Small intestine (tissue), 7 donors: ENCODE data around the gene PRKG2. TPM values are rescaled to one million over a fixed set of nuclear protein-coding genes. Genes with fewer than 3 reads are reported as not detected.

Source experiments
- DNase-seq, 2 donors: peaks; one replicate each; pipeline versions ENCODE4 v3.0.0 to v3.0.0-alpha.2; 2013
- FAIRE-seq: peaks from 2 replicates; lab custom pipeline; 2012; peaks lifted over from hg19 to GRCh38; lab: Jason Lieb, UNC
- H3K27ac ChIP-seq, 3 donors: one replicate each; pipeline ENCODE4 v1.5.1; 2013; ENCODE audit warnings: low read length in 2 of 3, mild to moderate bottlenecking in 2 of 3, control low read depth in 1 of 3, inconsistent platforms in 1 of 3, low read depth in 1 of 3, moderate library complexity in 1 of 3
- H3K27me3 ChIP-seq, 3 donors: one replicate each; pipeline ENCODE4 v1.6.1; 2013; ENCODE audit warnings: low read length in 3 of 3, inconsistent platforms in 1 of 3; ENCODE audit not compliant: control insufficient read depth in 3 of 3, insufficient read depth in 3 of 3
- H3K36me3 ChIP-seq, 3 donors: one replicate each; pipeline ENCODE4 v1.6.1; 2013; ENCODE audit warnings: low read length in 3 of 3, inconsistent platforms in 1 of 3, low read depth in 1 of 3, mild to moderate bottlenecking in 1 of 3, moderate library complexity in 1 of 3; ENCODE audit not compliant: control insufficient read depth in 3 of 3, insufficient read depth in 2 of 3
- H3K4me1 ChIP-seq, 3 donors: one replicate each; pipeline ENCODE4 v1.6.1; 2013; ENCODE audit warnings: low read length in 2 of 3, inconsistent platforms in 1 of 3, low read depth in 1 of 3, mild to moderate bottlenecking in 1 of 3, moderate library complexity in 1 of 3; ENCODE audit not compliant: control insufficient read depth in 3 of 3, insufficient read depth in 2 of 3
- H3K4me3 ChIP-seq, 3 donors: one replicate each; pipeline ENCODE4 v1.5.1; 2013; ENCODE audit warnings: low read length in 3 of 3, control low read depth in 1 of 3, inconsistent platforms in 1 of 3, low read depth in 1 of 3, mild to moderate bottlenecking in 1 of 3, moderate library complexity in 1 of 3
- H3K9me3 ChIP-seq, 2 donors: one replicate each; pipeline ENCODE4 v1.6.1; 2013; ENCODE audit warnings: low read depth in 1 of 2, low read length in 1 of 2; ENCODE audit not compliant: control insufficient read depth in 2 of 2, insufficient read depth in 1 of 2
- WGBS, 3 donors: extraction: QIAGEN DNeasy Blood & Tissue Kit; methylation state at CpG; one replicate each; pipeline ENCODE4 v1.1.7; 2013; 5-methylcytosine and 5-hydroxymethylcytosine counted together
- polyA plus RNA-seq, 4 donors: library from polyadenylated mRNA; stranded (reverse) in 3 of 4; unstranded in 1 of 4; fragments of 200-250 nt in 3 of 4; fragments of 120-200 nt in 1 of 4; gene quantifications; one replicate each; pipeline versions ENCODE4 v1.2.1 to v1.2.3, GENCODE V29; 2013
- donor health status: healthy with polysubstance abuse.
- donor health status: control.
- donor health status: control.
- donor health status: Bipolar disorder and iron deficiency.
- donor health status: healthy.

PRKG2 gene
- polyA plus RNA-seq, 4 donors = 2.1 to 82.5 (median 20.1) TPM

- Histone ChIP-seq H3K27ac (no peak overlapping the region), H3K4me1 (no peaks in the 10 kb centered on the region), H3K4me3 (no peak overlapping the region), H3K9me3 (no peaks in the 10 kb centered on the region), H3K27me3 (no peaks in the 10 kb centered on the region), H3K36me3 (no peaks in the 10 kb centered on the region)
- DNase-seq = peak in 1 of 2 donors; percentile 40
- no peak for FAIRE-seq
- 38 to 62% (median 54%) methylated on average over 5 of the region's 5 CpGs for WGBS, 3 donors
These were observed 149.6 kb downstream of the PRKG2 start for GRCh38 chr4:81065446-81065845.

- 29 to 36% (median 35%) methylated on average over 1 of the region's 1 CpG for WGBS, 3 donors
- DNase-seq (no peak), FAIRE-seq (no peak)
- H3K36me3 ChIP-seq = no peaks in the 10 kb centered on the region
- H3K9me3 ChIP-seq = no peaks in the 10 kb centered on the region
- H3K4me3 ChIP-seq = no peak overlapping the region
- no peaks in the 10 kb centered on the region for H3K27me3 ChIP-seq
- no peak overlapping the region for H3K27ac ChIP-seq
- no peaks in the 10 kb centered on the region for H3K4me1 ChIP-seq
These were observed 153.0 kb downstream of the PRKG2 start for GRCh38 chr4:81062001-81062400.

- no peaks in the 10 kb centered on the region for H3K27me3 ChIP-seq
- no peaks in the 10 kb centered on the region for H3K9me3 ChIP-seq
- H3K36me3 ChIP-seq = no peaks in the 10 kb centered on the region
- no peaks in the 10 kb centered on the region for H3K4me1 ChIP-seq
- DNase-seq (peak in 1 of 2 donors; percentile 16), FAIRE-seq (no peak)
- H3K4me3 ChIP-seq = no peak overlapping the region
- H3K27ac ChIP-seq = no peak overlapping the region
These were observed 153.7 kb downstream of the PRKG2 start for GRCh38 chr4:81061344-81061730.

GRCh38 chr4:81060587-81061343 is 154.3 kb downstream of the PRKG2 start:
- no peak for FAIRE-seq
- H3K4me1 ChIP-seq = no peaks in the 10 kb centered on the region

GRCh38 chr4:81058621-81059020 is 156.4 kb downstream of the PRKG2 start:
- Histone ChIP-seq H3K9me3 (no peaks in the 10 kb centered on the region), H3K27me3 (no peaks in the 10 kb centered on the region), H3K4me3 (no peak overlapping the region), H3K4me1 (no peaks in the 10 kb centered on the region), H3K27ac (no peak overlapping the region), H3K36me3 (no peaks in the 10 kb centered on the region)
- FAIRE-seq (no peak), DNase-seq (no peak)
- 66 to 83% (median 71%) methylated on average over 1 of the region's 1 CpG for WGBS, 3 donors

More at GRCh38 chr4:81060587-81061343, 154.3 kb downstream of the PRKG2 start:
- H3K27me3 ChIP-seq = no peaks in the 10 kb centered on the region
- DNase-seq = no peak
- no peaks in the 10 kb centered on the region for H3K36me3 ChIP-seq
- WGBS, 3 donors = 78 to 88% (median 87%) methylated on average over 6 of the region's 6 CpGs
- no peak overlapping the region for H3K27ac ChIP-seq
- no peaks in the 10 kb centered on the region for H3K9me3 ChIP-seq
- no peak overlapping the region for H3K4me3 ChIP-seq

GRCh38 chr4:81052119-81053068 is 162.6 kb downstream of the PRKG2 start:
- Histone ChIP-seq H3K36me3 (no peaks in the 10 kb centered on the region), H3K9me3 (no peaks in the 10 kb centered on the region), H3K4me1 (peaks cover 3 to 6% (median 4%) of the 10 kb centered on the region in 3 donors), H3K27me3 (no peaks in the 10 kb centered on the region), H3K27ac (no peak overlapping the region), H3K4me3 (no peak overlapping the region)
- DNase-seq = peak; percentile 83
- 29 to 54% (median 36%) methylated on average over 7 of the region's 7 CpGs for WGBS, 3 donors
- no peak for FAIRE-seq

- FAIRE-seq (no peak), DNase-seq (no peak)
- H3K4me1 ChIP-seq = peaks cover 3 to 6% (median 4%) of the 10 kb centered on the region in 3 donors
- H3K27ac ChIP-seq = no peak overlapping the region
- H3K36me3 ChIP-seq = peaks cover 0 to 4% (median 0%) of the 10 kb centered on the region in 3 donors
- no peak overlapping the region for H3K4me3 ChIP-seq
- no peaks in the 10 kb centered on the region for H3K27me3 ChIP-seq
- no peaks in the 10 kb centered on the region for H3K9me3 ChIP-seq
- WGBS, 3 donors = 10 to 38% (median 19%) methylated on average over 3 of the region's 3 CpGs
These were observed 165.1 kb downstream of the PRKG2 start for GRCh38 chr4:81049907-81050306.

- DNase-seq = no peak
- 75 to 85% (median 85%) methylated on average over 4 of the region's 4 CpGs for WGBS, 3 donors
- H3K4me1 ChIP-seq = peaks cover 3 to 6% (median 4%) of the 10 kb centered on the region in 3 donors
- H3K27ac ChIP-seq = no peak overlapping the region
- no peak for FAIRE-seq
- no peak overlapping the region for H3K4me3 ChIP-seq
- no peaks in the 10 kb centered on the region for H3K9me3 ChIP-seq
- no peaks in the 10 kb centered on the region for H3K27me3 ChIP-seq
- peaks cover 0 to 4% (median 0%) of the 10 kb centered on the region in 3 donors for H3K36me3 ChIP-seq
These were observed 165.7 kb downstream of the PRKG2 start for GRCh38 chr4:81049330-81049729.
